ENCODE measurements around the gene CALD1.

DNA sequence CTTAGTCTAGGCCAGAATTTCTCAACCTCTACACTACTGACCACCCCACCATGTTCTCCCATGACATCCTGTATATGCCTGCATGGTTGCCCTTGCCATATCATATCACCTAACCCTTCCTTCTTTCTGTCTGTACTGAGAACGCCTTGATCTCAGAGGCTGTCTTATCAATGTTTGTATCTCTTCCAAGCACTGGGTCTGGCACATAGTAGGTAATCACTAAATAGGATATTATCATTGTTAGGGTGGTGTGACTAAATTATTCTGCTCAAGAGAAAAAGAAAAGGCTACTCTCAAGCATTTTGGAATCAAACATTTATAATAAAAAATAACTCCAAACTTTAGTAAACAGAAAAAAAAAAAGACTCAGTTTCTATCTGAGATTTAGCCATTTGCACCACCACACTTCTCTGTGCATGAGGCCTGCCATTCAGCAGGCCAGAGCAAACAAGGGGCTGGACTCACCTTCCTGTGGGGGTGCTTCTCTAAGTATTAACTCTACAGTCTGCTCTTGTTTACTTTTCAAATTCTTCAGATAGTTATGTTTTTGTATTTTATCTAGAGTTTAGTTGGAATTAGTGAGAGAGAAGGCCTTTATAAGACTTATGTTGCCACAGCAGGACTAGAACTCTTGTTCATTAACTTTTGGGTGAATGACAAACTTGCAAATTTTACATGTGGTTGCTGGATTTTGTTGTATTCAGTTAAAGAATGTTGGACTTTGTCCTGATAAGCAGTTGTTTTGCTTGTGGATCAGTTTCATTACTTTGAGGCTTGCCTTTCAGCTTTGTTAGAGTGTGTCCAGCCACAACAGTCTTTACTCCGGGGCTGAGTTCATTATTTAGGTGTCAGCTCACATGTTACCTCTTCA lies 212.3 kb downstream of the CALD1 start:
- TF ChIP-seq CTCF (IDR thresholded peaks at IDR 0.05) = no peak
- TF ChIP-seq POLR2A (IDR thresholded peaks at IDR 0.05; ENCODE audit: low read length) = no peak
- TF ChIP-seq SMC3 (IDR thresholded peaks at IDR 0.05) = no peak
- TF ChIP-seq E2F6 (IDR thresholded peaks at IDR 0.05; ENCODE audit: borderline replicate concordance, low read depth) = no peak
- no peak for TF ChIP-seq RAD21 (conservative IDR thresholded peaks at IDR 0.05 in 1 of 2, IDR thresholded peaks at IDR 0.05 in 1 of 2)
- TF ChIP-seq KDM1A (IDR thresholded peaks at IDR 0.05; ENCODE audit: low read depth) = no peak
- TF ChIP-seq REST (IDR thresholded peaks at IDR 0.05) = no peak
- TF ChIP-seq POLR2AphosphoS2 (conservative IDR thresholded peaks at IDR 0.05; ENCODE audit: low read length) = no peak
- no peak for TF ChIP-seq MAX (IDR thresholded peaks at IDR 0.05)
- no peak for TF ChIP-seq CEBPB (IDR thresholded peaks at IDR 0.05)
- no peak for TF ChIP-seq RFX5 (IDR thresholded peaks at IDR 0.05)
- TF ChIP-seq FOSL2 (IDR thresholded peaks at IDR 0.05) = no peak
- no peak for TF ChIP-seq FOSL2 (CRISPR knock-in tag; IDR thresholded peaks at IDR 0.05)
- no peak for TF ChIP-seq NFE2L2 (conservative IDR thresholded peaks at IDR 0.05; ENCODE audit: low read length)
- no peak for TF ChIP-seq CHD2 (IDR thresholded peaks at IDR 0.05; ENCODE audit: low read length, partially characterized antibody)

All from A549 (cell line).